Hepatocyte (in vitro differentiated cells): ENCODE results near the gene TACC2. TPM values are rescaled to one million over a fixed set of nuclear protein-coding genes. Genes with fewer than 3 reads are reported as not detected.

Experiments used
- DNase-seq: peaks from one replicate; pipeline ENCODE4 v3.0.0-alpha.2; 2016; ENCODE audit warnings: low spot score
- H2AFZ ChIP-seq: fragments of 200-600 bp; sonication (generic); 2 replicates; pipeline ENCODE4 v1.6.0; 2016; ENCODE audit warnings: antibody characterized with exemption, mild to moderate bottlenecking
- H3K27ac ChIP-seq: fragments of 200-600 bp; sonication (generic); 2 replicates; pipeline ENCODE4 v1.5.1; 2016; ENCODE audit warnings: mild to moderate bottlenecking
- H3K27me3 ChIP-seq: fragments of 200-600 bp; sonication (generic); 2 replicates; pipeline ENCODE4 v1.6.1; 2016
- H3K36me3 ChIP-seq: fragments of 200-600 bp; sonication (generic); replicated peaks from 2 replicates; pipeline ENCODE4 v1.5.1; 2016; ENCODE audit warnings: low read depth; ENCODE audit not compliant: insufficient read depth
- H3K4me1 ChIP-seq: fragments of 200-600 bp; sonication (generic); 2 replicates; pipeline ENCODE4 v1.5.1; 2016; ENCODE audit warnings: mild to moderate bottlenecking, moderate library complexity; ENCODE audit not compliant: insufficient read depth
- H3K4me2 ChIP-seq: fragments of 200-600 bp; sonication (generic); 2 replicates; pipeline ENCODE4 v1.6.0; 2016
- H3K4me3 ChIP-seq: fragments of 200-600 bp; sonication (generic); 2 replicates; pipeline ENCODE4 v1.5.1; 2016; ENCODE audit warnings: mild to moderate bottlenecking
- H3K79me2 ChIP-seq: fragments of 200-600 bp; sonication (generic); 2 replicates; pipeline ENCODE4 v1.6.0; 2017; ENCODE audit warnings: mild to moderate bottlenecking
- H3K9me2 ChIP-seq: fragments of 200-600 bp; sonication (generic); replicated peaks from 2 replicates; pipeline ENCODE4 v1.6.0; 2017; ENCODE audit warnings: mild to moderate bottlenecking; ENCODE audit not compliant: insufficient read depth
- H3K9me3 ChIP-seq: fragments of 200-600 bp; sonication (generic); 2 replicates; pipeline ENCODE4 v1.5.1; 2016; ENCODE audit warnings: low read depth, mild to moderate bottlenecking
- H4K20me1 ChIP-seq: fragments of 200-600 bp; sonication (generic); 2 replicates; pipeline ENCODE4 v1.6.0; 2016; ENCODE audit warnings: mild to moderate bottlenecking; ENCODE audit not compliant: insufficient read depth, poor library complexity, severe bottlenecking
- EZH2 ChIP-seq: fragments of 200-600 bp; sonication (generic); IDR thresholded peaks from 2 replicates; pipeline ENCODE4 v1.6.1; 2016; ENCODE audit warnings: antibody characterized with exemption, mild to moderate bottlenecking, borderline replicate concordance
- EZH2phosphoT487 ChIP-seq: fragments of 200-600 bp; sonication (generic); IDR thresholded peaks from one replicate; pipeline ENCODE4 v1.6.1; 2018; ENCODE audit warnings: antibody characterized with exemption, mild to moderate bottlenecking, low read depth, moderate library complexity; ENCODE audit not compliant: unreplicated experiment, severe bottlenecking
- WGBS: methylation state at CpG from one replicate; pipeline ENCODE4 v1.1.6; 2016; ENCODE audit warnings: low lambda C conversion rate; ENCODE audit errors: missing lambda C conversion rate; 5-methylcytosine and 5-hydroxymethylcytosine counted together
- polyA plus RNA-seq: library from polyadenylated mRNA; unstranded; fragments of >200 nt; fragmentation: Nextera tagmentation; extraction: Ambion mirVana; gene quantifications from 2 replicates; pipeline ENCODE4 v1.2.1, GENCODE V29; 2016
- total RNA-seq: library from RNA; depleted of rRNA; stranded (reverse); fragments of >200 nt; gene quantifications from 2 replicates; pipeline ENCODE4 v1.2.3, GENCODE V29; 2014
- TF ChIP-seq, protein P1 (sequence below): fragments of 200-600 bp; sonication (generic); IDR thresholded peaks from 2 replicates; pipeline ENCODE4 v1.5.1; 2016; ENCODE audit warnings: antibody characterized with exemption, mild to moderate bottlenecking; ENCODE audit not compliant: poor library complexity

TACC2 gene
- total and polyA plus RNA-seq, 2 experiments from 2014 or later = 20.0 to 34.6 TPM

GRCh38 chr10:121999301-121999700, 10.3 kb downstream of the TACC2 start:
- no peak for TF ChIP-seq EZH2phosphoT487
- TF ChIP-seq, protein P1, sequence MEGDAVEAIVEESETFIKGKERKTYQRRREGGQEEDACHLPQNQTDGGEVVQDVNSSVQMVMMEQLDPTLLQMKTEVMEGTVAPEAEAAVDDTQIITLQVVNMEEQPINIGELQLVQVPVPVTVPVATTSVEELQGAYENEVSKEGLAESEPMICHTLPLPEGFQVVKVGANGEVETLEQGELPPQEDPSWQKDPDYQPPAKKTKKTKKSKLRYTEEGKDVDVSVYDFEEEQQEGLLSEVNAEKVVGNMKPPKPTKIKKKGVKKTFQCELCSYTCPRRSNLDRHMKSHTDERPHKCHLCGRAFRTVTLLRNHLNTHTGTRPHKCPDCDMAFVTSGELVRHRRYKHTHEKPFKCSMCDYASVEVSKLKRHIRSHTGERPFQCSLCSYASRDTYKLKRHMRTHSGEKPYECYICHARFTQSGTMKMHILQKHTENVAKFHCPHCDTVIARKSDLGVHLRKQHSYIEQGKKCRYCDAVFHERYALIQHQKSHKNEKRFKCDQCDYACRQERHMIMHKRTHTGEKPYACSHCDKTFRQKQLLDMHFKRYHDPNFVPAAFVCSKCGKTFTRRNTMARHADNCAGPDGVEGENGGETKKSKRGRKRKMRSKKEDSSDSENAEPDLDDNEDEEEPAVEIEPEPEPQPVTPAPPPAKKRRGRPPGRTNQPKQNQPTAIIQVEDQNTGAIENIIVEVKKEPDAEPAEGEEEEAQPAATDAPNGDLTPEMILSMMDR = no peak
- no peak for TF ChIP-seq EZH2
- H3K27ac ChIP-seq = no peak overlapping the region
- no peak overlapping the region for H3K4me3 ChIP-seq
- H3K4me2 ChIP-seq = no peak overlapping the region
- 91% methylated on average over 4 of the region's 4 CpGs for WGBS
- no peaks in the 10 kb centered on the region for H3K79me2 ChIP-seq
- H3K4me1 ChIP-seq = peaks cover 18% of the 10 kb centered on the region
- no peak overlapping the region for H2AFZ ChIP-seq
- H4K20me1 ChIP-seq = no peaks in the 10 kb centered on the region
- H3K9me2 ChIP-seq = no peaks in the 10 kb centered on the region
- H3K9me3 ChIP-seq = no peaks in the 10 kb centered on the region
- H3K36me3 ChIP-seq = no peaks in the 10 kb centered on the region
- DNase-seq = no peak
- no peaks in the 10 kb centered on the region for H3K27me3 ChIP-seq

DNA sequence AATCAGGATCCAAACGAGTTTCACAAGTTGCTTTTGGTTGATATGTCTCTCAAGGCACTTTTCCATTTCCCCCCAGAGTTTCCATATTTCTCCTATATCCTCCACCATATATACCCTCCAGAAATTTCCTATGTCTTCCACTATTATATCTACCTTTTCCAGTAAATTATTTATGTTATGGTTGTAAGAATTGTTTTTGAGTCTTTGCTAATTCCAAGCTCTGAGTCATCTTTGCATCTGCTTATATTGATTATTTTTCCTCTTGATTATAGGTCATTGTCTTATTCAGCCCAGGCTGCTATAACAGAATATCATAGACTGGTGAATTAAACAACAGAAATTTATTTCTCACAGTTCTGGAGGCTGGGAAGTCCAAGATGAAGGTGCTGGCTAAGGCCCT, 12.7 kb downstream of the TACC2 start:
- Histone ChIP-seq H3K27me3 (no peaks in the 10 kb centered on the region), H3K79me2 (no peaks in the 10 kb centered on the region), H3K4me1 (no peaks in the 10 kb centered on the region), H3K27ac (no peak overlapping the region), H3K9me3 (no peaks in the 10 kb centered on the region), H2AFZ (no peak overlapping the region), H4K20me1 (no peaks in the 10 kb centered on the region), H3K4me2 (no peak overlapping the region), H3K9me2 (no peaks in the 10 kb centered on the region), H3K36me3 (no peaks in the 10 kb centered on the region), H3K4me3 (no peak overlapping the region)
- WGBS = 79% methylated on average over 1 of the region's 1 CpG
- TF ChIP-seq, protein P1 = no peak
- TF ChIP-seq EZH2 (no peak), EZH2phosphoT487 (no peak)
- DNase-seq = no peak

DNA sequence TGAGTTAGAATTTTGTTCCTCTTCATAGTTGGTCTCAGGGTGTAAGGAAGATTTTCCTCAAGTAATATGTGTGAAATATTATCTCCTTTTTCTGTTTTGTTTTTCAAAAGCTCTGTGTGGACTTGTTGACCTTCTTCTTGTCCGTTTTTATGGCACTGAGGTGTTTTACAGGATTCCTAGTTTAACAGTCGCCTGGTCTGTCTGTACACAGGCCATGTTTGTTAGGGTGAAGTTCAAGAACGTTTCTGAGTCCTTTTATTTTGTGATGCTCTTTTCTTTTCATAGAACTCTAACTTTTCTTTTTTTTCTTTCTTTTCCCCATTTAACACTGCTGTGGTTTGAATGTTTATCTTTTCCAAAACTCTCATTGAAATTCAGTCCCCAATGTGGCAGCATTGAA, 18.5 kb downstream of the TACC2 start:
- WGBS = 49% methylated on average over 3 of the region's 3 CpGs
- H3K36me3 ChIP-seq = no peaks in the 10 kb centered on the region
- peak overlapping the region; percentile 62 for H3K27ac ChIP-seq
- no peak overlapping the region for H3K4me3 ChIP-seq
- TF ChIP-seq, protein P1 = no peak
- no peak for TF ChIP-seq EZH2
- TF ChIP-seq EZH2phosphoT487 = no peak
- no peaks in the 10 kb centered on the region for H4K20me1 ChIP-seq
- H3K9me3 ChIP-seq = no peaks in the 10 kb centered on the region
- H2AFZ ChIP-seq = no peak overlapping the region
- H3K4me2 ChIP-seq = no peak overlapping the region
- H3K9me2 ChIP-seq = no peaks in the 10 kb centered on the region
- H3K27me3 ChIP-seq = no peaks in the 10 kb centered on the region
- DNase-seq = no peak
- no peaks in the 10 kb centered on the region for H3K4me1 ChIP-seq
- no peaks in the 10 kb centered on the region for H3K79me2 ChIP-seq
